NCI-H2196 (cell line): ENCODE results near the gene UNC93A.
"Not testable (repeated sequence)": the region's sequence is repeated elsewhere in the genome, so short reads cannot be mapped to it uniquely, and the experiment has no call there.

Experiments used
- DNase-seq: peaks from one replicate; lab custom pipeline; 2025; ENCODE audit not compliant: unreplicated experiment; lab: John Stamatoyannopoulos, UW

The UNC93A gene

GRCh38 chr6:167290786-167291622 lies at the start of gene UNC93A:
Gene UNC93A (plus strand): TSS chr6:167291315. CDS start chr6:167291490, 175 bp downstream.
- DNase-seq = no peak

GRCh38 chr6:167241321-167242134 lies 49.6 kb upstream of the UNC93A start:
- DNase-seq = not testable (repeated sequence)

DNA sequence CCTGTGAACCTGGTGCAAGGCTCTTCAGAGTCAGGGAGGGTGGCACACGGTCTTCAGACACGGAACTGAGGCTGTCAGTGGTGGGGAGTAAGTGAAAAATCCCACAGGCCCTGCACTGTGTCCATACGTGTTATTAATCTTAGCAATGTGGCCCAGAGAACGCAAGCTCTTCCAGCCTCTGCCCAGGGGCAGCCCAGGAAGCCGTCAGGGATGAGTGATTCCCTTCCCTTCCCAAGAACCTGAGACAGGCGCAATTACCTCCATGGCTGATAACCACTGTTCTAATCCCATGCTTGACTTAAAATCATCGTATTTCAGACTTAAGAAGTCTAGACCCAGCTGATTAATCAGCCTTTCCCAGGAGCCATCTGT lies 49.0 kb upstream of the UNC93A start:
- not testable (repeated sequence) for DNase-seq

- DNase-seq = not testable (repeated sequence)
These were observed 48.5 kb upstream of the UNC93A start for GRCh38 chr6:167242511-167243051.

DNA sequence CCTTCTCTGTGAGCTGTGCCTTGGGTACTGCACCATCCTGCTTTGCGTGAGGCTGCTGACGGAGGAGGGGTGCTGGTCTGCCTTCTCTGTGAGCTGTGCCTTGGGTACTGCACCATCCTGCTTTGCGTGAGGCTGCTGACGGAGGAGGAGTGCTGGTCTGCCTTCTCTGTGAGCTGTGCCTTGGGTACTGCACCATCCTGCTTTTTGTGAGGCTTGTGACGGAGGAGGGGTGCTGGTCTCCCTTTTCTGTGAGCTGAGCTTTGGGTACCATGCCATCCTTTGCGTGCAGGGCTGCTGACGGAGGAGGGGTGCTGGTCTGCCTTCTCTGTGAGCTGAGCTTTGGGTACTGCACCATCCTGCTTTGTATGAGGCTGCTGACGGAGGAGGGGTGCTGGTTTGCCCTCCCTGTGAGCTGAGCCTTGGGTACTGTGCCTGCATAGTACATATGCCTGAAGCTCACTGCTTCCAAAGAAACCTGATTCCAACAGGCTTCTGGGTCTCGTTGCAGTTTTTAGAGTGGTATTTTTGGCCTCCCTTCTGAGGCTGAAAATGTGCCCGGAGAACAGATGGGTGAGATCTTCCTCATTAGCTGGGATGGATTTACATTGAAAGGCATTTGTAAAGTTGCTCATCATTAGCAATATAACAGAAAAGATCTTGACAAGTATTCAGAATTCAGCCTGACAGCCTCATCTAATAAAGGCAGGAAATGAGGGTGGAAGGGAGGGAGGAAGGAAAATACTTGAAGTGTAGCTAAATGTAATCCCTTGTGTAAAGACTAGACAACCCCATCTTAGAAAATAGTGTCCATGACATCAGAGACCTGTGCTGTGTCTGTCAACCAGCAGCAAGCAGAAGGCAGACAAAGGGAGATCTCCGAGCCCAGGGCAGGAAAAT lies 46.8 kb upstream of the UNC93A start:
- no peak for DNase-seq

DNA sequence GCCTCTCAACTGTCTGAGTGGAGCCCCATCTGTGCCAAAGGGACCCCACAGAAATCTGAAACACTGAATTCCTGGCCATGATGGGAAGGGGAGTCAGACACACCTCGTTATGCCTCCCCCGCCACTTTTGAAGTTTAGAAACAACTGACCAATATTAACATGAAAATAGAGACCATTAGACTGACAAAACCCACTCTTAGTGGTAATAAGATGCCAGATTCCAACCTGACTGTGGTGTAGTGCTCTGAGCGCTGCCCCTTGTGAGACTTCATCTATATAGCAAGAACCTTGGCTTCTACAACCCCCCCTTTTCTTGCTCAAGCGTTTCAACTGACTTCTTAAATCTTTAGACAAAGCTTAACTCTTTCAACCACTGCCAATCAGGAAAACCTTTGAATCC lies 46.1 kb upstream of the UNC93A start:
- no peak for DNase-seq

GRCh38 chr6:167245591-167245990 lies 45.5 kb upstream of the UNC93A start:
- no peak for DNase-seq

DNA sequence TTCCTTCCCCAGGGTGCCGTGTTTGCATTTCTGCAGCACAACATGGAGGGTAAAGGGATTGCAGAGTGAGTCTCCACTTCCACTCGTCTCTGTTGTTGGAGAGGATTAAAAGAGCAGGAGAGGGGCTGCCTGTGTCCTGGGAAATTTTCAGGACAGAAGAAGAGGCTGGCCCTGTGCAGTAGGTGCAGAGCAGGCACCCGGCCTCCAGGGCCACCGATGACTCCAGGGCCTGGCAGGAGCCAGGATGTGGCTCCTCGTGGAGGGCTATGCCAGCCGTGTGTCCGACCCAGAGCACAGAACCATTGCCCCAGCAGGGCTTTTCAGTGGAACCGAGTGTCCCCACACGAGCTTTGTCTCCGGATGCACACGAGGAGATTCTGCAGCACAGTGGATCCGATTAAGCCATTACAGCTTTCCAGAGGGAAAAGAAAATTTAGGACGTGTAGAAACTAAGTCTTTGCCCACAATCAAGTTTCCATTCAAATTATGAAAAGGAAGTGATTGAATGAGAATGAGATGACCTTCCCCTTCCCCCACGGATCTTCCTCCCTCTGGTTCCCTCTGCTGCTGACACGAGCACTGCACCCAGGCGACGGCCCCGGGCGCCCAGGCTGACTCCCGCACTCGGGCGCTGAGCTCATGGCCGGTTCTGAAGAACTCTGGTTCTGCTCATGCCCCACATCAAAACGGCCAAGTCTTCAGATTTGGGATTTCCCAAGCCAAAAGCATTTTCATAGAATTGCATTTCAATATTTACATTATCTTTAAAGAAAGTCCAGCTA lies 43.1 kb upstream of the UNC93A start:
- no peak for DNase-seq

DNA sequence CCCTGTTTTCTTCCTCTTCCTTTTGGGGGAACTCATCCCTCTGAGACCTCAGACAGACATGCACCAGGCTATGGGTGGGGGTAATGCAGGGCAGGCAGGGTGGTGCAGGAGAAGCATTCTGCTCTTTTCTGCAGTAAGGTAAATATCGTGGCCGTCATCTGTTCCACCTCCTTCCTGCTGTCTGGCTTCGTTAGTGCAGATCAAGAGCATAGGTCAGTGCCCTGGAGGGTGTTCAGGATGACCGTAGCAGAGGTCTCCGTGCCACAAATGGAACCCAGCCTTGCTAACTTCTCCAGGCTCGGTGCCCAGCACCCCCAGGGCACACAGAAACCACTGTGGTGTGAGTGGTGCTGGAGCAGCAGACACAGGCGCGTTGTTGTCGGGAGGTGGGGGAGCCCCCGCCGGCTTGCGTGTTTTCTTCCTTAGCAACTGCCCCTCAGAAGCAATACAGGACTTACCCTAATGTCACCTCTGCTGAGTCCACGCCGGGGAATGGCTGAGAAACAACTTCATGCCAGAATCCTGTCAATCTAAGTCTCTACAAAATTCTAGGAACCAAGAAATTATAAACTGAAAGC lies 42.1 kb upstream of the UNC93A start:
- DNase-seq = not testable (repeated sequence)

- no peak for DNase-seq
These were observed 38.8 kb upstream of the UNC93A start for GRCh38 chr6:167252271-167252670.

DNA sequence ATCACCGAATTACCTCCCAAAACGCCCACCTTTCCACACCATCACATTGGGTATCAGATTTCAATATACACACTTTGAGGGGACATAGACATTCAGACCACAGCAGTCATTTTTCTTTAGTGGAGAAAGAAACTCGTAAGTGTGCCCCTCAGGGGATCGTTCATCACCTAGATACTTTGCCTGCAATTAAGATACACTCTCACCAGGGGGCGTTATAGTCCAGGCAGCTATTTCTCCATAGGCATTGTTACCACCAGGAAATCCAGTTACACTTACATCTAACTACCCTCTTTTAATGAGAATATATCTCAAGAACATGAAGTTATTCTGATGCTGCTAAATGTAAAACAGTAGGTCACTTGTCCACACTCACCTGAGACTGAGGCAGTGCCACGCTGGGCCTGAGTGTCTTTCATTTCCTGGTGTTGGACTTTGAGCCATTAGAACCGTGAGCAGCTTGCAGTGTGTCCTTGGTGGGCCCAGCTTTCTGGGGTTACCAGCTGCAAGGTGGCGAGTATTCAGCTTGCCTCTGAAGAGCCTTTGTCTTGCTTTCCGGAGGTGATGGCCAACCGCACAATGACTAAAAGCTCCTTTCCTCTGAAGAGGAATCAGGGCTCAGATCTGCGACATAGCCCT lies 35.1 kb upstream of the UNC93A start:
- no peak for DNase-seq

DNA sequence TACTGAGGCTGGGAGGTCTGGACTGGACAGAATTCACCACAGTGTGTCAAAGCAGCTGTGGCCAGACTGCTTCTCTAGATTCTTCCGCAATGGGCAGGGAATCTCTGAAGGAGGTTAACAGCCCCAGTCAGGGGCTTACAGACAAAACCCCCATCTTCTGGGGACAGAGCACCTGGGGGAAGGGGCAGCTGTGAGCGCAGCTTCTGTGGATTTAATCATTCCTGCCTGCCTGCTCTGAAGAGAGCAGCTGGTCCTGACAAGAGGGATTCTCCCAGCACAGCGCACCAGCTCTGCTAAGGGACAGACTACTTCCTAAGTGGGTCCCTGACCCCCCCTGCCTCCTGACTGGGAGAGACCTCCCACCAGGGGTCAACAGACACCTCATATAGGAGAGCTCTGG lies 32.5 kb upstream of the UNC93A start:
- DNase-seq = no peak

- DNase-seq = not testable (repeated sequence)
These were observed 24.9 kb upstream of the UNC93A start for GRCh38 chr6:167266057-167266829.

GRCh38 chr6:167266830-167267555 lies 24.1 kb upstream of the UNC93A start:
- no peak for DNase-seq

- DNase-seq = not testable (repeated sequence)
These were observed 23.6 kb upstream of the UNC93A start for GRCh38 chr6:167267556-167267898.

DNA sequence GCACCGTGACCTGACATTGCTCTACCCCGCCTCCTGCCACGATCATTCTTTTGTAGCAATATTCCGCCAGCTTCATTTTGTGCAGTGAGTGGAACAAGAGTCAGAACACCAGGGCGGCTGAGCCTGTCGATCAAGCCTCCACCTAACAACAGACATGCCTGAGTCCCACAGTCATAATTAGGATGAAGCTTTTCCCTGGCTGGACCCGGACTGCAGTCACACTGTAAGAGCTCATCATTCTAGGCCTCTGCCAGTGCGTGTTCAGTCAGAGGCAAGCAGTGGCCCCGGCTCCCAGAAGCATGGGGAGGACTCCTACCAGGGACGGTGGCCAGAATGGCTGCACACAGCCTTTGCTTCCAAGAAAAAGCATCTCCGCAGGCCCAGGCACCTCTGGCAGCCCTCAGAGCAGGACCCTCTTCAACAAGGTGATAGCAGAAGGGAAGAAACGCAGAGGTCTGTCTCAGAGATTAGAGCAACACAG lies 23.2 kb upstream of the UNC93A start:
- DNase-seq = no peak

- DNase-seq = no peak
These were observed 22.3 kb upstream of the UNC93A start for GRCh38 chr6:167268683-167269280.
